ELR (cell line): Measurements from ENCODE around the gene MVB12A.

Source experiments
- DNase-seq: peaks from one replicate; pipeline ENCODE4 v3.0.0-alpha.2; 2015; ENCODE audit warnings: low read depth

The MVB12A gene

DNA sequence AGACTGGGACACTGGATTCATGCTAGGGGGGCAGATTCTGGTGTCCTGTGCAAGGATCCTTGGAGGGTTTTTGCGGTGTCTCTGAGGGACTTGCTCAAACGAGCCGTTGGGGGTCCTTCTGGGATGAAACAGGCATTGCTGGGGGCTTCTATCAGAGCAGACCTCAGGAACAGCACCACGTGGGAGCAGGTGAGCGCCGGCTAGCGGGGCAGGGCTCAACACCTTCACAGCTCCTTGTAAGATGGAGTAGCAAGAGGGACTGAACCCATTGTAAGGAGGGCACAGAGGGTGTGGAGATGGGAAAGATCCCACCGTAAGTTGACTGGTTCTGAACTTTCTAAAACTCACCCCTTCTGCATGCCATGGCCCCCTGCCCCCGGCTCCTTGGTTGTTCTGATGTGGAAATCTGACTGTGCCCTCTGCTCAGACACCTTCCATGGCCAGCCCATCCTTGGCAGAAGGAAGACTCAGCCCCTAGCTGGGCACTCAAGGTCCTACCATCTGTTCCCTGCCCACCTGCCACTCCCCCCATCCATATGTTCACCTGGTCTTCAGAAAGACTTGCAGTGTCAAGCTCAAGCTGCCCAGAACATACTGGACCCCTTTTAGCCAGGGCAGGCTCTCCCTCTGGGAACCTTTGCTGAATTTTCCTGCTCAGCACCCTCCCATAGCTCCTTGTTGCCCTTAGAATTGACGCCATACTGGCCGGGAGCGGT lies 51.7 kb downstream of the MVB12A start:
- DNase-seq: no peak

DNA sequence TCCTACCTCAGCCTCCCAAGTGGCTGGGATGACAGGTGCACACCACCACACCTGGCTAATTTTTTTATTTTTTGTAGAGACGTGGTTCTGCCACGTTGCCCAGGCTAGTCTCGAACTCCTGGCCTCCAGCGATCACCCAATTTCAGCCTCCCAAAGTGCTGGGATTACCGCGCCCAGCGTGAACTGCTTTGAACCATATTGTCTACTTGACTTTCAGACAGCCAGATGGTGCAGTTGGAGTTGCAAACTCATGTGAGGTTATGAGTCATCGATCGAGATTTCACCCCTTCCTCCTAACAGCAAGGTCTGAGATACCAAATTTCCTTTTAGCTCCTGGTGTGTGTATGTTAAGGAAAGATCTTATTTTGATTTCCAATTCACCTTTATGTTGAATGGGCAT lies 53.2 kb downstream of the MVB12A start:
- DNase-seq: peak; percentile 85
